NCI-H82 (cell line): ENCODE data around the gene PPP1R12B.
A peak's percentile ranks its signal among the peaks of the same experiment; 100 is the strongest.

Source experiments
- DNase-seq: peaks from one replicate; lab custom pipeline; 2025; lab: John Stamatoyannopoulos, UW

The PPP1R12B gene

GRCh38 chr1:202348509-202349205, at the start of gene PPP1R12B:
PPP1R12B (plus strand) TSS chr1:202348699; CDS start chr1:202348852, 153 bp downstream.
- DNase-seq, result peak; percentile 100

- DNase-seq, result no peak
These were observed 46.3 kb upstream of the PPP1R12B start for GRCh38 chr1:202302166-202302565.

- no peak for DNase-seq
These were observed 44.1 kb upstream of the PPP1R12B start for GRCh38 chr1:202304375-202304774.

GRCh38 chr1:202305168-202305567, 43.3 kb upstream of the PPP1R12B start:
- DNase-seq, result no peak

- DNase-seq, result no peak
These were observed 41.8 kb upstream of the PPP1R12B start for GRCh38 chr1:202306535-202307345.

- DNase-seq, result no peak
These were observed 38.3 kb upstream of the PPP1R12B start for GRCh38 chr1:202310071-202310725.

- no peak for DNase-seq
These were observed 37.8 kb upstream of the PPP1R12B start for GRCh38 chr1:202310746-202311145.

GRCh38 chr1:202311875-202312635, 36.4 kb upstream of the PPP1R12B start:
- peak; percentile 82 for DNase-seq

- peak; percentile 93 for DNase-seq
These were observed 32.8 kb upstream of the PPP1R12B start for GRCh38 chr1:202315576-202316168.

GRCh38 chr1:202316186-202316585, 32.3 kb upstream of the PPP1R12B start:
- DNase-seq, result peak; percentile 68

- DNase-seq, result no peak
These were observed 30.3 kb upstream of the PPP1R12B start for GRCh38 chr1:202317941-202318925.

GRCh38 chr1:202319381-202320080, 29.0 kb upstream of the PPP1R12B start:
- DNase-seq, result no peak

- no peak for DNase-seq
These were observed 28.5 kb upstream of the PPP1R12B start for GRCh38 chr1:202320081-202320405.

GRCh38 chr1:202323731-202324130, 24.8 kb upstream of the PPP1R12B start:
- DNase-seq, result no peak

GRCh38 chr1:202324646-202325045, 23.9 kb upstream of the PPP1R12B start:
- DNase-seq, result no peak

- peak; percentile 44 for DNase-seq
These were observed 18.6 kb upstream of the PPP1R12B start for GRCh38 chr1:202329891-202330290.

GRCh38 chr1:202333861-202334260, 14.6 kb upstream of the PPP1R12B start:
- DNase-seq, result no peak

- peak; percentile 87 for DNase-seq
These were observed 4.7 kb upstream of the PPP1R12B start for GRCh38 chr1:202343652-202344349.

GRCh38 chr1:202348005-202348508, 442 bp upstream of the PPP1R12B start:
- no peak for DNase-seq
